HL-60 (cell line): ENCODE results near the gene PRKD1.

Source experiments
- DNase-seq, 2 experiments: peaks; one replicate each; pipeline ENCODE4 v3.0.0-alpha.2; 2010 to 2020; ENCODE audit warnings: low read depth in 1 of 2, low spot score in 1 of 2
- H3K27ac ChIP-seq: fragments of 250-450 bp; sonication (Bioruptor Pico); replicated peaks from 2 replicates; pipeline ENCODE4 v1.5.1; 2020; ENCODE audit warnings: mild to moderate bottlenecking, moderate library complexity
- H3K27me3 ChIP-seq: fragments of 250-450 bp; sonication (Bioruptor Pico); 2 replicates; pipeline ENCODE4 v1.5.1; 2021; ENCODE audit warnings: mild to moderate bottlenecking, moderate library complexity; ENCODE audit not compliant: insufficient read depth, poor library complexity, severe bottlenecking
- H3K4me3 ChIP-seq: replicated peaks from 2 replicates; pipeline ENCODE4 v1.5.1; 2011; ENCODE audit warnings: mild to moderate bottlenecking, control low read depth, low read length; ENCODE audit not compliant: insufficient read depth
- CTCF ChIP-seq: IDR thresholded peaks from one replicate; pipeline ENCODE4 v1.5.1; 2011; ENCODE audit warnings: low read length, control low read depth, inconsistent platforms; ENCODE audit not compliant: insufficient read depth
- GABPA ChIP-seq: IDR thresholded peaks from 2 replicates; pipeline ENCODE4 v1.6.1; 2012; ENCODE audit warnings: low read depth
- POLR2AphosphoS5 ChIP-seq: IDR thresholded peaks from 2 replicates; pipeline ENCODE4 v1.6.1; 2012; ENCODE audit warnings: low read depth
- REST ChIP-seq: IDR thresholded peaks from 2 replicates; pipeline ENCODE4 v1.6.1; 2012; ENCODE audit warnings: low read depth; ENCODE audit not compliant: insufficient replicate concordance
- SPI1 ChIP-seq: IDR thresholded peaks from 2 replicates; pipeline ENCODE4 v1.6.1; 2012; ENCODE audit warnings: low read depth, mild to moderate bottlenecking, borderline replicate concordance

The PRKD1 gene

GRCh38 chr14:29806124-29806517 lies 121.5 kb downstream of the PRKD1 start:
- TF ChIP-seq REST = no peak
- no peak for TF ChIP-seq GABPA
- TF ChIP-seq CTCF = no peak
- no peak for TF ChIP-seq SPI1
- no peak for TF ChIP-seq POLR2AphosphoS5
- no peak overlapping the region for H3K4me3 ChIP-seq
- DNase-seq = no peak
- no peaks in the 10 kb centered on the region for H3K27me3 ChIP-seq
- H3K27ac ChIP-seq = no peak overlapping the region

- H3K27me3 ChIP-seq = no peaks in the 10 kb centered on the region
- DNase-seq = no peak
- no peak overlapping the region for H3K27ac ChIP-seq
These were observed 122.1 kb downstream of the PRKD1 start for GRCh38 chr14:29805415-29806123.

More at GRCh38 chr14:29805415-29806123, 122.1 kb downstream of the PRKD1 start:
- TF ChIP-seq SPI1 (no peak), CTCF (no peak), GABPA (no peak), POLR2AphosphoS5 (no peak), REST (no peak)
- H3K4me3 ChIP-seq = no peak overlapping the region
